Gastrocnemius medialis (tissue), 4 donors: ENCODE results near the gene GABRB2.

Experiments
- CTCF ChIP-seq, 5 experiments: fragments of 450-650 bp in 3 of 5; fragments of 200-600 bp in 2 of 5; sonication (generic) in 2 of 5; IDR thresholded peaks in 4 of 5; conservative IDR thresholded peaks in 1 of 5; 1 replicate in 4 of 5; 2 replicates in 1 of 5; pipeline ENCODE4 v1.5.1; 2016 to 2019; ENCODE audit warnings: antibody characterized with exemption in 5 of 5, mild to moderate bottlenecking in 3 of 5, moderate library complexity in 3 of 5
- POLR2A ChIP-seq, 2 donors: fragments of 450-650 bp; IDR thresholded peaks; one replicate each; pipeline ENCODE4 v1.6.1; 2017; ENCODE audit warnings: antibody characterized with exemption in 2 of 2, mild to moderate bottlenecking in 2 of 2, moderate library complexity in 2 of 2

GRCh38 chr5:161344234-161344633, 202.3 kb downstream of the GABRB2 start:
- TF ChIP-seq POLR2A (IDR thresholded peaks at IDR 0.05) = no peak
- TF ChIP-seq CTCF (IDR thresholded peaks at IDR 0.05 in 4 of 5, conservative IDR thresholded peaks at IDR 0.05 in 1 of 5) = no peak
